Uterus (tissue), 2 donors: ENCODE measurements around the gene MLKL.

Experiments used
- CTCF ChIP-seq, 4 experiments: fragments of 200-600 bp in 2 of 4; fragments of 450-650 bp in 2 of 4; sonication (generic) in 2 of 4; IDR thresholded peaks; one replicate each; pipeline ENCODE4 v1.5.1; 2016 to 2019; ENCODE audit warnings: antibody characterized with exemption in 4 of 4, mild to moderate bottlenecking in 2 of 4, moderate library complexity in 1 of 4
- POLR2A ChIP-seq, 2 donors: fragments of 450-650 bp; IDR thresholded peaks; one replicate each; pipeline ENCODE4 v1.6.1; 2016; ENCODE audit warnings: antibody characterized with exemption in 2 of 2, mild to moderate bottlenecking in 1 of 2, moderate library complexity in 1 of 2

GRCh38 chr16:74622005-74622404, 78.7 kb downstream of the MLKL start:
- TF ChIP-seq CTCF (IDR thresholded peaks at IDR 0.05) (no peak), POLR2A (IDR thresholded peaks at IDR 0.05) (no peak)
